Endodermal cell (in vitro differentiated cells): Measurements from ENCODE around the gene HIBADH. TPM values are rescaled to one million over a fixed set of nuclear protein-coding genes. Genes with fewer than 3 reads are reported as not detected.

Experiments
- DNase-seq: peaks from one replicate; pipeline ENCODE4 v3.0.0-alpha.2; 2017
- H3K27ac ChIP-seq: 2 replicates; pipeline ENCODE4 v1.5.1; 2013; ENCODE audit warnings: mild to moderate bottlenecking, low read depth, low read length, moderate library complexity
- H3K27me3 ChIP-seq: 2 replicates; pipeline ENCODE4 v1.6.1; 2013; ENCODE audit warnings: mild to moderate bottlenecking, low read length, moderate library complexity; ENCODE audit not compliant: insufficient read depth, control insufficient read depth, poor library complexity, severe bottlenecking
- H3K36me3 ChIP-seq: 2 replicates; pipeline ENCODE4 v1.7.0; 2013; ENCODE audit warnings: mild to moderate bottlenecking, low read length, moderate library complexity; ENCODE audit not compliant: control insufficient read depth, insufficient read depth
- H3K4me1 ChIP-seq: one replicate; pipeline ENCODE4 v1.7.0; 2013; ENCODE audit warnings: low read length; ENCODE audit not compliant: control insufficient read depth, insufficient read depth
- H3K4me3 ChIP-seq: 2 replicates; pipeline ENCODE4 v1.5.1; 2013; ENCODE audit warnings: mild to moderate bottlenecking, low read length, moderate library complexity
- H3K9ac ChIP-seq: 2 replicates; pipeline ENCODE4 v1.6.1; 2013; ENCODE audit warnings: mild to moderate bottlenecking, low read length, moderate library complexity; ENCODE audit not compliant: poor library complexity, severe bottlenecking; ENCODE audit errors: extremely low read depth
- H3K9me3 ChIP-seq: 2 replicates; pipeline ENCODE4 v1.6.1; 2013; ENCODE audit warnings: mild to moderate bottlenecking, low read length, moderate library complexity; ENCODE audit not compliant: control insufficient read depth
- H3K27ac Mint-ChIP-seq: 2 replicates; pipeline ENCODE4 v1.8.0; 2020; ENCODE audit warnings: mixed read lengths
- H3K27me3 Mint-ChIP-seq: 2 replicates; pipeline ENCODE4 v1.8.0; 2021; ENCODE audit warnings: mild to moderate bottlenecking, mixed read lengths; ENCODE audit not compliant: insufficient read depth
- H3K36me3 Mint-ChIP-seq: 2 replicates; pipeline ENCODE4 v1.8.0; 2020; ENCODE audit warnings: low read depth, mixed read lengths
- H3K4me1 Mint-ChIP-seq: 2 replicates; pipeline ENCODE4 v1.8.0; 2020; ENCODE audit warnings: mixed read lengths
- H3K4me3 Mint-ChIP-seq: 2 replicates; pipeline ENCODE4 v1.8.0; 2020; ENCODE audit warnings: mild to moderate bottlenecking, moderate library complexity, mixed read lengths
- H3K9me3 Mint-ChIP-seq: 2 replicates; pipeline ENCODE4 v1.8.0; 2020; ENCODE audit warnings: mild to moderate bottlenecking, mixed read lengths
- WGBS, 2 experiments: methylation state at CpG; one replicate each; pipeline versions ENCODE4 v1.1.5 to v1.1.7; 2013; ENCODE audit warnings: missing lambda C conversion rate in 2 of 2, mixed read lengths in 1 of 2; ENCODE audit not compliant: insufficient coverage in 1 of 2, insufficient read length in 1 of 2; 5-methylcytosine and 5-hydroxymethylcytosine counted together
- total RNA-seq, 2 donors: library from RNA; stranded (reverse); fragmentation: NEBNext Ultra II Directional in 1 of 2; extraction: Animal tissue kit (Norgen Biotek cat#: 25700) in 1 of 2; gene quantifications; 2 replicates in 1 of 2; 3 replicates in 1 of 2; pipeline ENCODE4 v1.2.1, GENCODE V29; 2021
- TF ChIP-seq, protein P1 (sequence below): fragments of 200-600 bp; sonication (generic); conservative IDR thresholded peaks from 2 replicates; pipeline ENCODE4 v1.5.0; 2021; ENCODE audit warnings: antibody characterized with exemption, mild to moderate bottlenecking

Gene HIBADH
- total RNA-seq, 2 donors from 2014 or later = 48.3 to 78.1 TPM

DNA sequence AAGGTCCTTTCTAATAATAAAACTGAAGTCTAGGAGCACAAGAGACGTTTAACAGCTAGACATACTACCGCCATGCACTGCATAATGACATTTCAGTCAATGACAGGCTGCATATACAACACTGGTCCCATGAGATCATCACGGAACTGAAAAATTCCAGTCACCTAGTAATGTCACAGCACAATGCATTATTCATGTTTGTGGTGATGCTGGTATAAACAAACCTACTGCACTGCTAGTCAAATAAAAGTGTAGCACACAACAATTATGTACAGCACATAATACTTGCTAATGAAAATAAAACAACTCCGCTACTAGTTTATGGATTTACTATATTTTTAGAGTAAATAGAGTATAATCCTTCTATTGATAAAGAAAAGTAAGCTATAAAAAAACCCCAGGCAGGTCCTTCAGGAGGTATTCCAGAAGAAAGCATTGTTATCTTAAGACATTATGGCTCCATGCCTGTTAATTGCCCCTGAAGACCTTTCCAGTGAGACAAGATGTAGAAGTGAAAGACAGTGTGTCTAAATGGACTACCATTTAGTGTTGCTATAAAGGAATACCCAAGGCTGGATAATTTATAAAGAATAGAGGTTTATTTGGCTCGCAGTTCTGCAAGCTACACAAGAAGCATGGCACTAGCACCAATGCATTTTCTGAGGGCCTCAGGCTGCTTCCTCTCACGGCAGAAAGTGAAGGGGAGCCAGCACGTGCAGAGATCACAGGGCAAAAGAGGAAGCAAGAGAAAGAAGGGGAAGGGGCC lies 47.1 kb downstream of the HIBADH start:
- 94% methylated on average over 6 of the region's 7 CpGs for WGBS, 2 experiments
- peaks cover 27% of the 10 kb centered on the region for H3K9me3 Mint-ChIP-seq
- H3K4me1 ChIP-seq = no peaks in the 10 kb centered on the region

GRCh38 chr7:27614095-27614494 lies 48.6 kb downstream of the HIBADH start:
- no peak overlapping the region for H3K27ac ChIP-seq
- no peak overlapping the region for H3K9ac ChIP-seq
- no peak overlapping the region for H3K27ac Mint-ChIP-seq
- TF ChIP-seq, protein P1, sequence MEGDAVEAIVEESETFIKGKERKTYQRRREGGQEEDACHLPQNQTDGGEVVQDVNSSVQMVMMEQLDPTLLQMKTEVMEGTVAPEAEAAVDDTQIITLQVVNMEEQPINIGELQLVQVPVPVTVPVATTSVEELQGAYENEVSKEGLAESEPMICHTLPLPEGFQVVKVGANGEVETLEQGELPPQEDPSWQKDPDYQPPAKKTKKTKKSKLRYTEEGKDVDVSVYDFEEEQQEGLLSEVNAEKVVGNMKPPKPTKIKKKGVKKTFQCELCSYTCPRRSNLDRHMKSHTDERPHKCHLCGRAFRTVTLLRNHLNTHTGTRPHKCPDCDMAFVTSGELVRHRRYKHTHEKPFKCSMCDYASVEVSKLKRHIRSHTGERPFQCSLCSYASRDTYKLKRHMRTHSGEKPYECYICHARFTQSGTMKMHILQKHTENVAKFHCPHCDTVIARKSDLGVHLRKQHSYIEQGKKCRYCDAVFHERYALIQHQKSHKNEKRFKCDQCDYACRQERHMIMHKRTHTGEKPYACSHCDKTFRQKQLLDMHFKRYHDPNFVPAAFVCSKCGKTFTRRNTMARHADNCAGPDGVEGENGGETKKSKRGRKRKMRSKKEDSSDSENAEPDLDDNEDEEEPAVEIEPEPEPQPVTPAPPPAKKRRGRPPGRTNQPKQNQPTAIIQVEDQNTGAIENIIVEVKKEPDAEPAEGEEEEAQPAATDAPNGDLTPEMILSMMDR = no peak
- no peaks in the 10 kb centered on the region for H3K27me3 ChIP-seq
- WGBS, 2 experiments = 87% methylated on average over 2 of the region's 2 CpGs; no CpG with 5 or more reads in 1 of the 2 experiments
- H3K9me3 ChIP-seq = peaks cover 17% of the 10 kb centered on the region
- H3K4me3 Mint-ChIP-seq = no peak overlapping the region
- peaks cover 7% of the 10 kb centered on the region for H3K36me3 ChIP-seq
- H3K27me3 Mint-ChIP-seq = no peaks in the 10 kb centered on the region
- DNase-seq = no peak
- peaks cover 13% of the 10 kb centered on the region for H3K9me3 Mint-ChIP-seq
- no peak overlapping the region for H3K4me3 ChIP-seq
- peaks cover 25% of the 10 kb centered on the region for H3K36me3 Mint-ChIP-seq
- peaks cover 10% of the 10 kb centered on the region for H3K4me1 Mint-ChIP-seq
- peaks cover 3% of the 10 kb centered on the region for H3K4me1 ChIP-seq

More for the DNA sequence above, 47.1 kb downstream of the HIBADH start:
- Mint-ChIP-seq H3K36me3 (peaks cover 40% of the 10 kb centered on the region), H3K27ac (no peak overlapping the region), H3K4me3 (no peak overlapping the region), H3K4me1 (peaks cover 7% of the 10 kb centered on the region), H3K27me3 (no peaks in the 10 kb centered on the region)
- Histone ChIP-seq H3K27me3 (no peaks in the 10 kb centered on the region), H3K9ac (no peak overlapping the region), H3K36me3 (peaks cover 16% of the 10 kb centered on the region), H3K4me3 (no peak overlapping the region), H3K27ac (no peak overlapping the region), H3K9me3 (peaks cover 31% of the 10 kb centered on the region)
- no peak for DNase-seq
- TF ChIP-seq, protein P1 = no peak

DNA sequence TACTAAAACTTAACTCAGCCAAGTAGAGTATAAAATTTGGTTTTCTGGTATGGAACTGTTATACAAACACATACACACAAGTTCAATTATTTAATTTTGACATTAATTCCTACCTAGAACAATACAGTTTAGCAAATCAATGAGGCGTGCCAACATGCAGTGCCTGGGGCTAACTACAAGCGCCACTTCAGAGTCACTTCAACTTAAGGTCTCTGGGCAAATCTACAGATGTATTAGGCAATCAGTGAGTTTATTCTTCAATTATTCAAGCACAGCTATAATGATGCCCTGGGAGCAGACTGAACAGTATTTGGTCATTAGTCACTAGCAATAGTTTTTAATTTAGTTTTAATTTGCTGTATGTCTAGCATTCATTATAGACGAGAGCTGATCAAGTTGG lies 51.6 kb downstream of the HIBADH start:
- no peak overlapping the region for H3K27ac Mint-ChIP-seq
- H3K36me3 ChIP-seq = peaks cover 2% of the 10 kb centered on the region
- H3K4me1 Mint-ChIP-seq = peaks cover 37% of the 10 kb centered on the region
- no peaks in the 10 kb centered on the region for H3K27me3 Mint-ChIP-seq
- DNase-seq = no peak
- H3K9me3 Mint-ChIP-seq = peaks cover 3% of the 10 kb centered on the region
- H3K9me3 ChIP-seq = peaks cover 5% of the 10 kb centered on the region
- H3K4me3 Mint-ChIP-seq = no peak overlapping the region
- WGBS, 2 experiments = 90 to 91% methylated on average over 3 of the region's 3 CpGs
- TF ChIP-seq, protein P1 = no peak
- H3K4me3 ChIP-seq = no peak overlapping the region
- peaks cover 22% of the 10 kb centered on the region for H3K4me1 ChIP-seq
- H3K27ac ChIP-seq = no peak overlapping the region
- H3K9ac ChIP-seq = no peak overlapping the region
- H3K27me3 ChIP-seq = no peaks in the 10 kb centered on the region
- peaks cover 7% of the 10 kb centered on the region for H3K36me3 Mint-ChIP-seq
